SK-N-SH (cell line): ENCODE results near the gene MYO1B. TPM values are rescaled to one million over a fixed set of nuclear protein-coding genes. Genes with fewer than 3 reads are reported as not detected.

Experiments used
- CTCF ChIA-PET: fragments of 300-600, 350-600 bp; formaldehyde crosslinking; extraction: SDS; loops from one replicate; lab custom pipeline; 2021; lab: Yijun Ruan, JAX
- POLR2A ChIA-PET: fragments of 350-600 bp; sonication (Branson Sonifier 250); formaldehyde crosslinking; extraction: SDS; loops from one replicate; lab custom pipeline; 2020; ENCODE audit warnings: antibody characterized with exemption, inconsistent platforms; lab: Yijun Ruan, JAX
- DNase-seq: peaks from one replicate; pipeline ENCODE4 v3.0.0; 2012
- H2AFZ ChIP-seq: fragments of 200-600 bp; sonication (generic); 2 replicates; pipeline ENCODE4 v1.8.1; 2016; ENCODE audit warnings: antibody characterized with exemption, mild to moderate bottlenecking, low read depth
- H3F3A ChIP-seq: fragments of 200-600 bp; sonication (generic); replicated peaks from 2 replicates; pipeline ENCODE3; 2016; ENCODE audit warnings: antibody characterized with exemption, mild to moderate bottlenecking; ENCODE audit not compliant: insufficient read depth
- H3K27ac ChIP-seq, 2 experiments: fragments of 200-500 bp in 1 of 2; fragments of 200-600 bp in 1 of 2; sonication (Bioruptor generic) in 1 of 2; sonication (generic), shearing (Covaris generic) in 1 of 2; 2 replicates each; pipeline versions ENCODE4 v1.5.1 to v1.6.1; 2014 to 2016; ENCODE audit warnings: low read depth in 2 of 2, inconsistent platforms in 1 of 2, low read length in 1 of 2, mild to moderate bottlenecking in 1 of 2, mixed read lengths in 1 of 2
- H3K27me3 ChIP-seq: fragments of 200-600 bp; sonication (generic), shearing (Covaris generic); 2 replicates; pipeline ENCODE4 v1.6.1; 2016; ENCODE audit warnings: mixed run types; ENCODE audit not compliant: insufficient read depth
- H3K36me3 ChIP-seq, 2 experiments: fragments of 200-500 bp in 1 of 2; fragments of 200-600 bp in 1 of 2; sonication (Bioruptor generic) in 1 of 2; sonication (generic) in 1 of 2; replicated peaks in 1 of 2; 2 replicates each; pipeline versions ENCODE3 to v1.5.1; 2014 to 2016; ENCODE audit warnings: low read length in 1 of 2, mild to moderate bottlenecking in 1 of 2; ENCODE audit not compliant: insufficient read depth in 2 of 2, control insufficient read depth in 1 of 2
- H3K4me1 ChIP-seq, 2 experiments: fragments of 200-500 bp in 1 of 2; fragments of 200-600 bp in 1 of 2; sonication (Bioruptor generic) in 1 of 2; sonication (generic), shearing (Covaris generic) in 1 of 2; 2 replicates each; pipeline versions ENCODE4 v1.5.1 to v1.6.1; 2014 to 2016; ENCODE audit warnings: low read depth in 1 of 2, low read length in 1 of 2, mixed run types in 1 of 2; ENCODE audit not compliant: insufficient read depth in 2 of 2, control insufficient read depth in 1 of 2
- H3K4me2 ChIP-seq: fragments of 200-600 bp; sonication (generic), shearing (Covaris generic); 2 replicates; pipeline ENCODE4 v1.6.1; 2017; ENCODE audit warnings: mixed run types
- H3K4me3 ChIP-seq, 2 experiments: fragments of 200-500 bp in 1 of 2; fragments of 200-600 bp in 1 of 2; sonication (Bioruptor generic) in 1 of 2; sonication (generic), shearing (Covaris generic) in 1 of 2; 2 replicates each; pipeline versions ENCODE4 v1.5.1 to v1.8.1; 2014 to 2016; ENCODE audit warnings: low read depth in 2 of 2, inconsistent platforms in 1 of 2, low read length in 1 of 2, mild to moderate bottlenecking in 1 of 2, mixed read lengths in 1 of 2, moderate library complexity in 1 of 2
- H3K79me2 ChIP-seq: fragments of 200-600 bp; sonication (generic); 2 replicates; pipeline ENCODE4 v1.8.1; 2017; ENCODE audit warnings: mild to moderate bottlenecking; ENCODE audit not compliant: insufficient read depth
- H3K9ac ChIP-seq: fragments of 200-600 bp; sonication (generic); 2 replicates; pipeline ENCODE4 v1.6.1; 2017; ENCODE audit warnings: mixed run types
- H3K9me2 ChIP-seq: fragments of 200-600 bp; sonication (generic); 2 replicates; pipeline ENCODE4 v1.6.1; 2017; ENCODE audit warnings: mixed run types
- H3K9me3 ChIP-seq: fragments of 200-600 bp; sonication (generic); 2 replicates; pipeline ENCODE4 v1.6.1; 2017; ENCODE audit warnings: mixed run types, mild to moderate bottlenecking, moderate library complexity
- H4K20me1 ChIP-seq: fragments of 200-600 bp; sonication (generic); 2 replicates; pipeline ENCODE4 v1.6.1; 2017; ENCODE audit warnings: mild to moderate bottlenecking, mixed run types; ENCODE audit not compliant: insufficient read depth
- CHD2 ChIP-seq: fragments of 150-350 bp; IDR thresholded peaks from 2 replicates; pipeline ENCODE4 v1.6.1; 2018; ENCODE audit warnings: low read length; ENCODE audit not compliant: partially characterized antibody
- EP300 ChIP-seq, 2 experiments: IDR thresholded peaks; 2 replicates each; pipeline versions ENCODE4 v1.4.0 to v1.6.1; 2012; ENCODE audit warnings: borderline replicate concordance in 1 of 2, low read depth in 1 of 2, low read length in 1 of 2
- EZH2phosphoT487 ChIP-seq: fragments of 200-600 bp; sonication (generic); IDR thresholded peaks from 2 replicates; pipeline ENCODE4 v1.6.1; 2017; ENCODE audit warnings: low read depth, mixed run types, mild to moderate bottlenecking, antibody characterized with exemption, moderate library complexity, borderline replicate concordance
- FOXJ3 ChIP-seq: sonication (generic); formaldehyde crosslinking; IDR thresholded peaks from 2 replicates; pipeline ENCODE4 v1.5.1; 2020; ENCODE audit warnings: mild to moderate bottlenecking, missing genetic modification reagents
- FOXM1 ChIP-seq: IDR thresholded peaks from 2 replicates; pipeline ENCODE4 v1.4.0; 2012; ENCODE audit warnings: low read depth, mild to moderate bottlenecking
- GABPA ChIP-seq: IDR thresholded peaks from 2 replicates; pipeline ENCODE4 v1.4.0; 2012; ENCODE audit warnings: low read depth, mild to moderate bottlenecking
- GATA2 ChIP-seq: sonication (generic); formaldehyde crosslinking; IDR thresholded peaks from 2 replicates; pipeline ENCODE4 v1.5.0; 2020; ENCODE audit warnings: mild to moderate bottlenecking, missing genetic modification reagents
- MXI1 ChIP-seq: IDR thresholded peaks from 2 replicates; pipeline ENCODE4 v1.6.1; 2012; ENCODE audit warnings: mild to moderate bottlenecking, low read depth, low read length, improper control_type of control experiment
- NFIC ChIP-seq: IDR thresholded peaks from 2 replicates; pipeline ENCODE4 v1.4.0; 2012; ENCODE audit warnings: borderline replicate concordance
- POLR2AphosphoS5 ChIP-seq: IDR thresholded peaks from 2 replicates; pipeline ENCODE4 v1.6.1; 2012; ENCODE audit warnings: low read depth, low read length
- RCOR1 ChIP-seq: fragments of 150-350 bp; IDR thresholded peaks from 2 replicates; pipeline ENCODE4 v1.6.1; 2017; ENCODE audit warnings: antibody characterized with exemption, low read length
- RFX5 ChIP-seq: IDR thresholded peaks from 2 replicates; pipeline ENCODE4 v1.6.1; 2012; ENCODE audit warnings: mild to moderate bottlenecking, improper control_type of control experiment, low read length
- SMC3 ChIP-seq: IDR thresholded peaks from 2 replicates; pipeline ENCODE4 v1.6.1; 2012; ENCODE audit warnings: low read depth, low read length, improper control_type of control experiment
- TAF1 ChIP-seq: IDR thresholded peaks from 2 replicates; pipeline ENCODE4 v1.6.1; 2012; ENCODE audit warnings: low read depth, mild to moderate bottlenecking, low read length, moderate library complexity, borderline replicate concordance
- TCF12 ChIP-seq: IDR thresholded peaks from 2 replicates; pipeline ENCODE4 v1.4.0; 2012
- TEAD4 ChIP-seq: IDR thresholded peaks from 2 replicates; pipeline ENCODE4 v1.4.0; 2012; ENCODE audit warnings: mild to moderate bottlenecking, borderline replicate concordance; ENCODE audit not compliant: insufficient read depth
- YY1 ChIP-seq: IDR thresholded peaks from 2 replicates; pipeline ENCODE4 v1.4.0; 2012; ENCODE audit warnings: low read depth, mild to moderate bottlenecking
- WGBS: methylation state at CpG from one replicate; pipeline ENCODE4 v1.1.6; 2017; ENCODE audit warnings: low lambda C conversion rate; 5-methylcytosine and 5-hydroxymethylcytosine counted together
- polyA plus RNA-seq, 3 experiments: library from polyadenylated mRNA; depleted of rRNA; stranded (reverse); fragments of >200 nt; gene quantifications; 2 replicates each; pipeline ENCODE4 v1.2.3, GENCODE V29; 2012
- TF ChIP-seq, protein P1 (sequence below): IDR thresholded peaks from 2 replicates; pipeline ENCODE4 v1.4.0; 2012; ENCODE audit warnings: low read depth
- TF ChIP-seq, protein P2 (sequence below): fragments of 150-350 bp; IDR thresholded peaks from 2 replicates; pipeline ENCODE4 v1.6.1; 2017; ENCODE audit warnings: antibody characterized with exemption, low read length, low read depth, borderline replicate concordance
- TF ChIP-seq, protein P3 (sequence below): fragments of 200-600 bp; sonication (generic); IDR thresholded peaks from 2 replicates; pipeline ENCODE4 v1.6.1; 2017; ENCODE audit warnings: antibody characterized with exemption, mild to moderate bottlenecking, moderate library complexity
- TF ChIP-seq, protein P4 (sequence below): IDR thresholded peaks from 2 replicates; pipeline ENCODE4 v1.6.1; 2012; ENCODE audit warnings: mild to moderate bottlenecking, low read depth, low read length, moderate library complexity

MYO1B gene
- polyA plus RNA-seq, 1 of the 3 experiments (the other 2 are of a cell fraction) = 20.2 TPM

DNA sequence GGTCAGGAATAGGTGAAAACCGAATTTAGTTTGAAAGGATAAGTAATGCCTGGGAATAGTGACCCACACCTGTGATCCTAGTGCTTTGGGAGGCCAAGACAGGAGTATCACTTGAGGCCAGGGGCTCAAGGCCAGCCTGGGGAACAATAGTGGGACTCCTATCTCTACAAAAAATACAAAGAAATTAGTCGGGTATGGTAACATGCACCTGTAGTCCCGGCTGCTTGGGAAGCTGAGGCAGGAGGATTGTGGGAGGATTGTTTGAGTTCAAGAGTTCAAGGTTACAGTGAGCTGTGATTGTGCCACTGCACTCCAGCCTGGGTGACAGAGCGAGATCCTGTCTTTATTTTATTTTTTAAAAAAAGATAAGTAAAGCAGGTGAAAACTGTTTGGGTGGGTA, 3.8 kb upstream of the MYO1B start:
- Histone ChIP-seq H3K9ac (no peak overlapping the region), H3K4me3 (no peak overlapping the region), H3K27me3 (no peaks in the 10 kb centered on the region), H3K27ac (no peak overlapping the region), H3K9me3 (no peaks in the 10 kb centered on the region), H3K9me2 (no peaks in the 10 kb centered on the region), H2AFZ (no peak overlapping the region), H3K36me3 (no peaks in the 10 kb centered on the region), H3K4me1 (no peaks in the 10 kb centered on the region; a peak in 1 of 4 replicates), H3K79me2 (peaks cover 10% of the 10 kb centered on the region), H3K4me2 (no peak overlapping the region), H3F3A (peaks cover under 1% of the 10 kb centered on the region), H4K20me1 (no peaks in the 10 kb centered on the region)
- CTCF ChIA-PET = interaction anchor here (1.6 kb wide), 1 partner anchor 17 kb away, joined by 5 read pairs; no protein-coding TSS in a partner anchor
- POLR2A ChIA-PET = no interaction called here
- no peak for DNase-seq
- TF ChIP-seq TCF12 = no peak
- no peak for TF ChIP-seq TAF1
- TF ChIP-seq, protein P1, sequence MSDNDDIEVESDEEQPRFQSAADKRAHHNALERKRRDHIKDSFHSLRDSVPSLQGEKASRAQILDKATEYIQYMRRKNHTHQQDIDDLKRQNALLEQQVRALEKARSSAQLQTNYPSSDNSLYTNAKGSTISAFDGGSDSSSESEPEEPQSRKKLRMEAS = no peak
- no peak for TF ChIP-seq EZH2phosphoT487
- no peak for TF ChIP-seq NFIC
- TF ChIP-seq FOXM1 = no peak
- TF ChIP-seq, protein P2, sequence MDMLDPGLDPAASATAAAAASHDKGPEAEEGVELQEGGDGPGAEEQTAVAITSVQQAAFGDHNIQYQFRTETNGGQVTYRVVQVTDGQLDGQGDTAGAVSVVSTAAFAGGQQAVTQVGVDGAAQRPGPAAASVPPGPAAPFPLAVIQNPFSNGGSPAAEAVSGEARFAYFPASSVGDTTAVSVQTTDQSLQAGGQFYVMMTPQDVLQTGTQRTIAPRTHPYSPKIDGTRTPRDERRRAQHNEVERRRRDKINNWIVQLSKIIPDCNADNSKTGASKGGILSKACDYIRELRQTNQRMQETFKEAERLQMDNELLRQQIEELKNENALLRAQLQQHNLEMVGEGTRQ = no peak
- TF ChIP-seq YY1 = no peak
- TF ChIP-seq EP300 (IDR thresholded peaks at IDR 0.05; ENCODE audit: borderline replicate concordance in 1 of 2, low read depth in 1 of 2, low read length in 1 of 2) = no peak
- TF ChIP-seq GATA2 (CRISPR knock-in tag) = no peak
- TF ChIP-seq TEAD4 = no peak
- TF ChIP-seq SMC3 = no peak
- TF ChIP-seq FOXJ3 = no peak
- no peak for TF ChIP-seq CHD2
- no peak for TF ChIP-seq GABPA
- WGBS = 94% methylated on average over 4 of the region's 4 CpGs

DNA sequence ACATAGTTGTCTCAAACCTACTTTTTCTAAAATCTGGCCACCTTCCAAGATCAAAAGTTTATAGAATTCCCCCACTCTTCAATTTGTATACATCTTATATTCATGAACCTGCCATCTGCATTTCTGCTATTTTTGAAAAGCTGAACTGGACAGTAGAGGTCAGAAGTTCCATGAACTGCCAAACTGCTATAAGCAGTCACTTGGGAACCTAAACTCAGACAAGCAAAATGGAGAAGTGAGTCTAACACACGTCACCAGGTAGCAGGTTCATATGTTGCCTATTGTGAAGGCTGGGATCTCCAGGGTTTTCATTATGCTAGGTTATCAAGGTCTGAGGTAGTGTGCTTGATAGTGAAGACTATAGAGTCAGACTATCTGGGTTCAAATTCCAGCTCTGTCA, 2.0 kb upstream of the MYO1B start:
- H3K4me2 ChIP-seq = no peak overlapping the region
- H3K9ac ChIP-seq = no peak overlapping the region
- no peaks in the 10 kb centered on the region for H3K27me3 ChIP-seq
- peaks cover 27% of the 10 kb centered on the region for H3K79me2 ChIP-seq
- TF ChIP-seq, protein P3, sequence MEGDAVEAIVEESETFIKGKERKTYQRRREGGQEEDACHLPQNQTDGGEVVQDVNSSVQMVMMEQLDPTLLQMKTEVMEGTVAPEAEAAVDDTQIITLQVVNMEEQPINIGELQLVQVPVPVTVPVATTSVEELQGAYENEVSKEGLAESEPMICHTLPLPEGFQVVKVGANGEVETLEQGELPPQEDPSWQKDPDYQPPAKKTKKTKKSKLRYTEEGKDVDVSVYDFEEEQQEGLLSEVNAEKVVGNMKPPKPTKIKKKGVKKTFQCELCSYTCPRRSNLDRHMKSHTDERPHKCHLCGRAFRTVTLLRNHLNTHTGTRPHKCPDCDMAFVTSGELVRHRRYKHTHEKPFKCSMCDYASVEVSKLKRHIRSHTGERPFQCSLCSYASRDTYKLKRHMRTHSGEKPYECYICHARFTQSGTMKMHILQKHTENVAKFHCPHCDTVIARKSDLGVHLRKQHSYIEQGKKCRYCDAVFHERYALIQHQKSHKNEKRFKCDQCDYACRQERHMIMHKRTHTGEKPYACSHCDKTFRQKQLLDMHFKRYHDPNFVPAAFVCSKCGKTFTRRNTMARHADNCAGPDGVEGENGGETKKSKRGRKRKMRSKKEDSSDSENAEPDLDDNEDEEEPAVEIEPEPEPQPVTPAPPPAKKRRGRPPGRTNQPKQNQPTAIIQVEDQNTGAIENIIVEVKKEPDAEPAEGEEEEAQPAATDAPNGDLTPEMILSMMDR = no peak
- TF ChIP-seq EZH2phosphoT487 = no peak
- no peak for TF ChIP-seq RFX5
- no peak for TF ChIP-seq POLR2AphosphoS5
- TF ChIP-seq, protein P4, sequence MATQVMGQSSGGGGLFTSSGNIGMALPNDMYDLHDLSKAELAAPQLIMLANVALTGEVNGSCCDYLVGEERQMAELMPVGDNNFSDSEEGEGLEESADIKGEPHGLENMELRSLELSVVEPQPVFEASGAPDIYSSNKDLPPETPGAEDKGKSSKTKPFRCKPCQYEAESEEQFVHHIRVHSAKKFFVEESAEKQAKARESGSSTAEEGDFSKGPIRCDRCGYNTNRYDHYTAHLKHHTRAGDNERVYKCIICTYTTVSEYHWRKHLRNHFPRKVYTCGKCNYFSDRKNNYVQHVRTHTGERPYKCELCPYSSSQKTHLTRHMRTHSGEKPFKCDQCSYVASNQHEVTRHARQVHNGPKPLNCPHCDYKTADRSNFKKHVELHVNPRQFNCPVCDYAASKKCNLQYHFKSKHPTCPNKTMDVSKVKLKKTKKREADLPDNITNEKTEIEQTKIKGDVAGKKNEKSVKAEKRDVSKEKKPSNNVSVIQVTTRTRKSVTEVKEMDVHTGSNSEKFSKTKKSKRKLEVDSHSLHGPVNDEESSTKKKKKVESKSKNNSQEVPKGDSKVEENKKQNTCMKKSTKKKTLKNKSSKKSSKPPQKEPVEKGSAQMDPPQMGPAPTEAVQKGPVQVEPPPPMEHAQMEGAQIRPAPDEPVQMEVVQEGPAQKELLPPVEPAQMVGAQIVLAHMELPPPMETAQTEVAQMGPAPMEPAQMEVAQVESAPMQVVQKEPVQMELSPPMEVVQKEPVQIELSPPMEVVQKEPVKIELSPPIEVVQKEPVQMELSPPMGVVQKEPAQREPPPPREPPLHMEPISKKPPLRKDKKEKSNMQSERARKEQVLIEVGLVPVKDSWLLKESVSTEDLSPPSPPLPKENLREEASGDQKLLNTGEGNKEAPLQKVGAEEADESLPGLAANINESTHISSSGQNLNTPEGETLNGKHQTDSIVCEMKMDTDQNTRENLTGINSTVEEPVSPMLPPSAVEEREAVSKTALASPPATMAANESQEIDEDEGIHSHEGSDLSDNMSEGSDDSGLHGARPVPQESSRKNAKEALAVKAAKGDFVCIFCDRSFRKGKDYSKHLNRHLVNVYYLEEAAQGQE = no peak
- TF ChIP-seq RCOR1 = no peak
- TF ChIP-seq GATA2 (CRISPR knock-in tag) = no peak
- no peak for TF ChIP-seq MXI1
- 100% methylated on average over 1 of the region's 1 CpG for WGBS
- DNase-seq = no peak
- H4K20me1 ChIP-seq = peaks cover 2% of the 10 kb centered on the region; the same call in 1 of the 2 replicates
- peaks cover 2 to 11% of the 10 kb centered on the region in 2 experiments; a peak in 3 of 4 replicates for H3K4me1 ChIP-seq
- peaks cover 13% of the 10 kb centered on the region for H3F3A ChIP-seq
- no peaks in the 10 kb centered on the region for H3K9me3 ChIP-seq
- no peak overlapping the region for H3K4me3 ChIP-seq
- CTCF ChIA-PET = interaction anchor here (0.6 to 1.8 kb wide), 9 partner anchors 23 to 278 kb away, joined by 3 to 9 read pairs (median 3); no protein-coding TSS in a partner anchor
- no peak overlapping the region for H3K27ac ChIP-seq
- no peaks in the 10 kb centered on the region for H3K36me3 ChIP-seq
- H2AFZ ChIP-seq = no peak overlapping the region
- H3K9me2 ChIP-seq = no peaks in the 10 kb centered on the region
- POLR2A ChIA-PET = no interaction called here
